K562 (cell line): Measurements from ENCODE around the gene INSL3. TPM values are rescaled to one million over a fixed set of nuclear protein-coding genes. Genes with fewer than 3 reads are reported as not detected.

ENCODE experiments used
- BACH1 ChIP-seq: fragments of 200-800 bp; sonication (Bioruptor generic); IDR thresholded peaks from 2 replicates; pipeline ENCODE4 v1.6.1; 2016; ENCODE audit warnings: missing genetic modification characterization, missing compliant biosample characterization
- KLF13 ChIP-seq: fragments of 450-650 bp; IDR thresholded peaks from 2 replicates; pipeline ENCODE4 v1.6.1; 2016; ENCODE audit warnings: missing genetic modification characterization, low read depth, mild to moderate bottlenecking, missing compliant biosample characterization, moderate library complexity, borderline replicate concordance
- NR3C1 ChIP-seq: sonication (generic); formaldehyde crosslinking; IDR thresholded peaks from 2 replicates; pipeline ENCODE4 v1.8.1; 2022; ENCODE audit warnings: missing genetic modification reagents
- PCBP1 ChIP-seq: fragments of 200-400 bp; formaldehyde crosslinking; IDR thresholded peaks from 2 replicates; pipeline ENCODE4 v1.6.1; 2018; ENCODE audit warnings: mild to moderate bottlenecking, low read depth, low read length; ENCODE audit not compliant: poor library complexity, severe bottlenecking
- SAFB2 ChIP-seq: fragments of 200-400 bp; formaldehyde crosslinking; IDR thresholded peaks from 2 replicates; pipeline ENCODE4 v1.6.1; 2018; ENCODE audit warnings: borderline replicate concordance, low read length, low read depth, moderate library complexity; ENCODE audit not compliant: severe bottlenecking
- SMAD3 ChIP-seq: fragments of 450-650 bp; formaldehyde crosslinking; conservative IDR thresholded peaks from 2 replicates; pipeline ENCODE4 v1.4.0; 2020; ENCODE audit warnings: mild to moderate bottlenecking
- SNIP1 ChIP-seq: fragments of 450-650 bp; IDR thresholded peaks from 2 replicates; pipeline ENCODE4 v1.7.1; 2017; ENCODE audit warnings: low read depth, mild to moderate bottlenecking
- SNRNP70 ChIP-seq: fragments of 200-400 bp; formaldehyde crosslinking; optimal IDR thresholded peaks from 2 replicates; pipeline ENCODE3; 2017; ENCODE audit warnings: low read depth, low read length
- SREBF1 ChIP-seq: fragments of 150-350 bp; IDR thresholded peaks from 2 replicates; pipeline ENCODE4 v1.6.1; 2014; ENCODE audit warnings: antibody characterized with exemption, low read depth, low read length, borderline replicate concordance
- TOE1 ChIP-seq, 2 experiments: fragments of 450-650 bp in 1 of 2; sonication (generic) in 1 of 2; formaldehyde crosslinking in 1 of 2; IDR thresholded peaks; 2 replicates each; pipeline versions ENCODE4 v1.7.1 to v1.8.0; 2016 to 2022; ENCODE audit warnings: borderline replicate concordance in 2 of 2, mild to moderate bottlenecking in 2 of 2, antibody characterized with exemption in 1 of 2, inconsistent platforms in 1 of 2, low read depth in 1 of 2, missing genetic modification reagents in 1 of 2, moderate library complexity in 1 of 2
- ZC3H4 ChIP-seq: sonication (generic); formaldehyde crosslinking; IDR thresholded peaks from 2 replicates; pipeline ENCODE4 v1.9.0; 2021; ENCODE audit warnings: missing genetic modification reagents, borderline replicate concordance
- ZEB2 ChIP-seq: fragments of 450-650 bp; IDR thresholded peaks from 2 replicates; pipeline ENCODE4 v1.6.1; 2016
- polyA plus RNA-seq, 8 experiments: library from polyadenylated mRNA; depleted of rRNA in 4 of 8; stranded (reverse) in 5 of 8; unstranded in 3 of 8; fragments of >200 nt; fragmentation: Nextera tagmentation in 2 of 8; fragmentation: Illumina TruSeq in 1 of 8; extraction: Ambion mirVana in 2 of 8; extraction: Trizol in 1 of 8; gene quantifications; 2 replicates each; pipeline versions ENCODE4 v1.2.1 to v1.2.3, GENCODE V29; 2011 to 2014; ENCODE audit warnings: inconsistent platforms in 1 of 8, missing spikeins in 1 of 8
- total RNA-seq, 7 experiments: library from RNA; depleted of rRNA in 6 of 7; stranded (reverse); fragments of >200 nt in 6 of 7; fragmentation: Illumina TruSeq in 2 of 7; extraction: Trizol in 2 of 7; gene quantifications; 2 replicates each; pipeline versions ENCODE4 v1.2.1 to v1.2.3, GENCODE V29; 2011 to 2021; ENCODE audit warnings: low replicate concordance in 1 of 7
- TF ChIP-seq, protein P1 (sequence below), 2 experiments: IDR thresholded peaks in 1 of 2; conservative IDR thresholded peaks in 1 of 2; 2 replicates each; pipeline ENCODE4 v1.6.1; 2016; ENCODE audit warnings: low read depth in 2 of 2, mild to moderate bottlenecking in 1 of 2, missing compliant biosample characterization in 1 of 2, missing genetic modification characterization in 1 of 2, moderate library complexity in 1 of 2
- TF ChIP-seq, protein P2 (sequence below): fragments of 250-450 bp; sonication (Bioruptor Pico); IDR thresholded peaks from 2 replicates; pipeline ENCODE4 v1.9.0; 2021; ENCODE audit warnings: mild to moderate bottlenecking, inconsistent platforms
- TF ChIP-seq, protein P3 (sequence below): sonication (generic); formaldehyde crosslinking; IDR thresholded peaks from 2 replicates; pipeline ENCODE4 v1.8.0; 2022; ENCODE audit warnings: mild to moderate bottlenecking, missing genetic modification reagents

Gene INSL3
- total and polyA plus RNA-seq, 9 of the 15 experiments (the other 6 are each of a cell fraction or from before 2014, with no cell fraction given): not detected

DNA sequence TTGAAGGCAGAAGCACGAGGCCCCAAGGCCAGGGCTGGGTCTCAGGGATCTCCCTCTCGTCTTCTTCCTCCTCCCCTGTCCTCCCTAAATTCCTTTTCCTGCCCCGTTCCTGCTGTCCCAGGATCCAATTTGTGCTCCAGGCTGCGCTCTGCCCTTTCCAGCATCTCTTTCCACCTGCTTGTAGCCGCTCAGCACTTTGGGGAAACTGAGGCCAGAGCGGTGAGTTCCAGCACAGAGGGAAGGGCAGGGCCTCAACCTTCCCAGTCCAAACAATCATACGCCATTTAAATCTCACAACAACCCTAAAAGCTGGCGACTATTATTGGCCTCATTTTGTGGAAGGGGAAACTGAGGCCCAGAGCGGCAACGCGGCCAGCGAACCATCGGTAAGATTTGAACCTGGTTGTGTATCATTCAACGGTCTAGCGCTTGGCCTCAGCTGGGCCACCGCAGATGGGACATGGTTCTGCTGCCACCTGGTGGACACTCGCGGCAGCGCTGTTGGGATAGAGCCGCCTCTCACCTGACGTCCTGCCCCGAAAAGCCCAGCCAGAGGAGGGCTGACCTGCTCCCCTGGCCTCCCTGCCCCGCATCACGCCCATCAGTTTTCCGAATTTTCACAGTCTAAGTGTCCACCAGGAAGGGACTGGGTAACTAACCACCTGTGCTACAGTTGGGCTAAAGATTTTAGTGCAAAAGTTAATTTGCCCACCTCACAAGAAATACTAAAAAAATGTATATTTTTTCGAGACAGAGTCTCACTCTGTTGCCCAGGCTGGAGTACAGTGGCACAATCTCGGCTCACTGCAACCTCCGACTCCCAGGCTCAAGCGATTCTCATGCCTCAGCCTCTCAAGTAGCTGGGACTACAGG is 34.2 kb upstream of the INSL3 start (continued):
- TF ChIP-seq SNIP1 (no peak), NR3C1 (CRISPR knock-in tag) (no peak), SNRNP70 (no peak), SMAD3 (CRISPR knock-in tag) (no peak), KLF13 (tag) (no peak), SREBF1 (no peak), BACH1 (tag) (no peak), ZEB2 (no peak), PCBP1 (no peak), ZC3H4 (no peak), TOE1 (IDR thresholded peaks at IDR 0.05; ENCODE audit: borderline replicate concordance) (no peak), TOE1 (CRISPR knock-in tag; IDR thresholded peaks at IDR 0.05; ENCODE audit: borderline replicate concordance, low read depth) (no peak), SAFB2 (no peak)
- TF ChIP-seq, protein P1, sequence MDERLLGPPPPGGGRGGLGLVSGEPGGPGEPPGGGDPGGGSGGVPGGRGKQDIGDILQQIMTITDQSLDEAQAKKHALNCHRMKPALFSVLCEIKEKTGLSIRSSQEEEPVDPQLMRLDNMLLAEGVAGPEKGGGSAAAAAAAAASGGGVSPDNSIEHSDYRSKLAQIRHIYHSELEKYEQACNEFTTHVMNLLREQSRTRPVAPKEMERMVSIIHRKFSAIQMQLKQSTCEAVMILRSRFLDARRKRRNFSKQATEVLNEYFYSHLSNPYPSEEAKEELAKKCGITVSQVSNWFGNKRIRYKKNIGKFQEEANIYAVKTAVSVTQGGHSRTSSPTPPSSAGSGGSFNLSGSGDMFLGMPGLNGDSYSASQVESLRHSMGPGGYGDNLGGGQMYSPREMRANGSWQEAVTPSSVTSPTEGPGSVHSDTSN (CRISPR knock-in tag; IDR thresholded peaks at IDR 0.05; ENCODE audit: low read depth): no peak
- TF ChIP-seq, protein P1 (tag; conservative IDR thresholded peaks at IDR 0.05; ENCODE audit: low read depth): no peak
- TF ChIP-seq, protein P2, sequence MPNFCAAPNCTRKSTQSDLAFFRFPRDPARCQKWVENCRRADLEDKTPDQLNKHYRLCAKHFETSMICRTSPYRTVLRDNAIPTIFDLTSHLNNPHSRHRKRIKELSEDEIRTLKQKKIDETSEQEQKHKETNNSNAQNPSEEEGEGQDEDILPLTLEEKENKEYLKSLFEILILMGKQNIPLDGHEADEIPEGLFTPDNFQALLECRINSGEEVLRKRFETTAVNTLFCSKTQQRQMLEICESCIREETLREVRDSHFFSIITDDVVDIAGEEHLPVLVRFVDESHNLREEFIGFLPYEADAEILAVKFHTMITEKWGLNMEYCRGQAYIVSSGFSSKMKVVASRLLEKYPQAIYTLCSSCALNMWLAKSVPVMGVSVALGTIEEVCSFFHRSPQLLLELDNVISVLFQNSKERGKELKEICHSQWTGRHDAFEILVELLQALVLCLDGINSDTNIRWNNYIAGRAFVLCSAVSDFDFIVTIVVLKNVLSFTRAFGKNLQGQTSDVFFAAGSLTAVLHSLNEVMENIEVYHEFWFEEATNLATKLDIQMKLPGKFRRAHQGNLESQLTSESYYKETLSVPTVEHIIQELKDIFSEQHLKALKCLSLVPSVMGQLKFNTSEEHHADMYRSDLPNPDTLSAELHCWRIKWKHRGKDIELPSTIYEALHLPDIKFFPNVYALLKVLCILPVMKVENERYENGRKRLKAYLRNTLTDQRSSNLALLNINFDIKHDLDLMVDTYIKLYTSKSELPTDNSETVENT: no peak
- TF ChIP-seq, protein P3, sequence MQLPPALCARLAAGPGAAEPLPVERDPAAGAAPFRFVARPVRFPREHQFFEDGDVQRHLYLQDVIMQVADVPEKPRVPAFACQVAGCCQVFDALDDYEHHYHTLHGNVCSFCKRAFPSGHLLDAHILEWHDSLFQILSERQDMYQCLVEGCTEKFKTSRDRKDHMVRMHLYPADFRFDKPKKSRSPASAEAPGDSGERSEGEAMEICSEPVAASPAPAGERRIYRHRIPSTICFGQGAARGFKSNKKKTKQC: no peak
